GM12874 (cell line): Measurements from ENCODE around the gene NFYC.

Experiments used
- TF ChIP-seq, protein P1 (sequence below): IDR thresholded peaks from 2 replicates; pipeline ENCODE4 v1.5.1; 2011; ENCODE audit warnings: low read depth, mild to moderate bottlenecking, control low read depth, low read length, moderate library complexity; ENCODE audit not compliant: insufficient read depth

The NFYC gene

DNA sequence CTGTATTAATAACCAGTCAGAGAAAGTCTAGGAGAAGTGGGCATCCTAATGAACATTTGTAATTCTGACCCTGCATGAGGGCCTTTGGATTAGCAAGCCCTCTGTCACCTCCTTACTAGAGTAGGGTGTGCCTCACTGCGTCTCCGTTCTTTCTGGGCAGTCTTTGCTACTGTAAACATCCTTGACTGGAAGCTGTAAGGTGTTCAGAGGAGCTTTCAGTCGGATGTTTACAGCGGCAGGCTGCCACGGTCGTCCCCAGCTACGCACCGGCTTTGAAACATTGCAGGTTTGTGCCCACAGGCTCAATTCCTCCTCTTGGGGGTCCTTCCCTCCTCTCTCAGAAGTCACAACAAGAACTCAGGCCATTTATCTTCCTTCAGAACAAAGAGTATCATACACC is 62.7 kb downstream of the NFYC start:
- TF ChIP-seq, protein P1, sequence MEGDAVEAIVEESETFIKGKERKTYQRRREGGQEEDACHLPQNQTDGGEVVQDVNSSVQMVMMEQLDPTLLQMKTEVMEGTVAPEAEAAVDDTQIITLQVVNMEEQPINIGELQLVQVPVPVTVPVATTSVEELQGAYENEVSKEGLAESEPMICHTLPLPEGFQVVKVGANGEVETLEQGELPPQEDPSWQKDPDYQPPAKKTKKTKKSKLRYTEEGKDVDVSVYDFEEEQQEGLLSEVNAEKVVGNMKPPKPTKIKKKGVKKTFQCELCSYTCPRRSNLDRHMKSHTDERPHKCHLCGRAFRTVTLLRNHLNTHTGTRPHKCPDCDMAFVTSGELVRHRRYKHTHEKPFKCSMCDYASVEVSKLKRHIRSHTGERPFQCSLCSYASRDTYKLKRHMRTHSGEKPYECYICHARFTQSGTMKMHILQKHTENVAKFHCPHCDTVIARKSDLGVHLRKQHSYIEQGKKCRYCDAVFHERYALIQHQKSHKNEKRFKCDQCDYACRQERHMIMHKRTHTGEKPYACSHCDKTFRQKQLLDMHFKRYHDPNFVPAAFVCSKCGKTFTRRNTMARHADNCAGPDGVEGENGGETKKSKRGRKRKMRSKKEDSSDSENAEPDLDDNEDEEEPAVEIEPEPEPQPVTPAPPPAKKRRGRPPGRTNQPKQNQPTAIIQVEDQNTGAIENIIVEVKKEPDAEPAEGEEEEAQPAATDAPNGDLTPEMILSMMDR, result no peak

DNA sequence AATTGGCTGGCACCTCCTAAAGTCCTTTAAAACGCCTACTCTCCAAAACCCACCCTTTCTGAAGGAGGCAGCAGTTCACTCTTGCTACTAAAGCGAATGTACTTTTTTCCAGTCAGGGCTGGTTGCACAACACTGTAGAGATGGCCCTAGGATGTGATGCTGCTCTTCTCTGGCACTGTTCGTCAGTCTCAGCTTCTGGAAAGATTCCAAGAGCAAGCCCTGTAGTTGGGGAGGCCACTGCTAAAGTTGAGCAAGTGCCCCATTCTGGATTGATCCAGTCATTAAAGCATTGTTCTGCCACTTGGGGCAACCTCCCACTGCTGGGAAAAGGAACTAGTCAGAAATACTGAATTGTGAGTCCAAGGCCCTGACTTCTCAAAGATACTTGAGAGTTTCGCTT is 63.6 kb downstream of the NFYC start:
- TF ChIP-seq, protein P1, result no peak

DNA sequence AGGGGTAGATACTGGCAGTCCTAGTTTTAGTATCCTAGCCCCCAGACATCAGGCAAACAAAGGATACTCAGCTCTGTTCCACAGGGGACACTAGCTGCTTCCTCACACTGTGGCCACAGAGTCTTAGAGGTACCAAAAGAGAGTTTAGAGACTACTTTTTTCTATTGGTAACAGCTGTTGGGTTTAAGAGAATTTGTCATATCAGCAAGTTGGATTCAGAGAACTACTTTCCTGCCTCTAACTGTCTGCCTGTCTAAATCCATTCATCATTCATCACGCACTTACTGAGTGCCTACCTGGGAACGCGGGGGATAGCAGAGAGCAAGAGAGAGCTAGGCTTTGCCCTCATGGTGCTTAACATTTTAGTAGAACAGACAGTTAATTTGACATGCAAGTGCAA is 65.0 kb downstream of the NFYC start:
- TF ChIP-seq, protein P1, result no peak

DNA sequence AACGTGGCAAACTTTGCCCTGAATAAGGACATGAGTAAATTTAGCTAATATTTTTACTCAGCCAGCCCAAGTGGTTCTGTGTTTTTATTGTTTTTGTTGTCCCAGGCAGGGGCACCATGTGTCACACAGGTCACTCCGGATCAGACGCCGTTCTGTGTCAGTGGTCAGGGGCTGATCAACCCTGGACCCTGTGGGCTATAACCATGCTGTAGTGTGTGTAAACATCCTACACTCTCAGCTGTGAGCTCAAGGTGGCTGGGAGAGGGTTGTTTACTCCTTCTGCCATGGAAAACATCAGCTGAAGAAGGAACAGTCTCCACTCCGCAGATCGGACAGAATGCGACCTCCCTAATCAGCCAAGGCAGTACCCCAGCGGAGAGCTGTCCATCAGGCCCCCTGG is 65.6 kb downstream of the NFYC start:
- TF ChIP-seq, protein P1, result no peak

DNA sequence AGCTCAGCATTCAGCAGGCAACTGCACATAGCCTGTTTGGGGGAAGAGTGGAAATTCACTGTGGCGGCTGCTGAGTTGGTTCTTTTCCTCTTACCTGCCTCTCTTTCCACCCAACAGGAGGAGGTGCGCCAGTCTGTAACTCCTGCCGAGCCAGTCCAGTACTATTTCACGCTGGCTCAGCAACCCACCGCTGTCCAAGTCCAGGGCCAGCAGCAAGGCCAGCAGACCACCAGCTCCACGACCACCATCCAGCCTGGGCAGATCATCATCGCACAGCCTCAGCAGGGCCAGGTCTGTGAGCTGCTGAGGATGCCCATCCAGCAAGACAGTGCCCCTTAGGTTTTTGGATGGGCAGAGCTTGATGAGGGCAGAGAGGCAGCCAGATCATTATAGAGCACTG is 66.5 kb downstream of the NFYC start:
- TF ChIP-seq, protein P1, result no peak

DNA sequence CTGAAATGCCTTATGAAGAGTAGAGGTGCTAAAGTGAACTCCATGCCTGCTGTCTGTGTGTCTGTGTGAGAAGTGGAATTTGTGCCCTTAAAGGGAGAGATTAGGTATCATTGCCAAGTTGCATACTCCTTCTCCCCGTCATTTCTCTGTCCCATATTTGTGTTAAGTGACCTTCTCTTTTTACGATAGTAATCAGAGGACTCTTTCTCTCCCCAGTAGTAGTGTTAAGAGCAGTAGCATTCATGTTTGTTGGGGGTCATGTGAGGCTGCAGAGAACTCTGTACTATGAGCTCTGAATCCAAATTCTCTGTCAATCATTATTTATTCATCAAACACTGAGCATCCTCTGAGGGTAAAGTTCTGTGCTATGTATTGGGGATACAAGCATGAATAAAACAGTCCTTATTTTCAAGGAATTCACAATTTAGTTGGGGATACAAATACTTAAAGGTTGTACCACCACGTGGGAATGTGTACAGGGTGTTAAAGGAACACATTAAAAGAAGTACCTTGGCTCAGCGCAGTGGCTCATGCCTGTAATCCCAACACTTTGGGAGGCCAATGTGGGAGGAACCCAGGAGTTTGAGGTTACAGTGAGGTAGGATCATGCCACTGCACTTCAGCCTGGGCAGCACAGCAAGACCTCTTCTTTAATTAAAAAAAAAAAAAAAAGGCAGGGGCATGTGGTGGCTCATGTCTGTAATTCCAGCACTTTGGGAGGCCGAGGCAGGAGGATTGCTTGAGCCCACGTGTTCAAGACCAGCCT is 67.3 kb downstream of the NFYC start:
- TF ChIP-seq, protein P1, result no peak

DNA sequence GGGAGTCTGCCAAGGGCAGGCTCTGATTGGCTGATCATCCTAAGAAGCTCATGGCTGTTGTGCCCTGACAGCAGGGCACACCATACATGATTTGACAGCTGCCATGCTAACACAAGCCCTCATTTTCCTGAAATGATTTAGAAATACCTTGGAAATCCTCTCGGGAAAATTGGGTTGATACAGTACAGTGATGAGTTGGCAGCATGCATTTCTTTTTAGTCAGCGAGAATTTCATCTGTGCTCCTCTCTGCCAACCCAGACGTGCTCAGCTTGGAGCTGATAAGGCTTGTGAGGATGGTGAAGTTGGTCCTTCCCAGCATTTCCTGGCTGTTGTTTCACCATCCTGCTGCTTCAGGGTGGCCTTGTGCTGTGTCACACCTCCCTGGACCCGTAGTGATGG is 69.5 kb downstream of the NFYC start:
- TF ChIP-seq, protein P1, result no peak
